ENCODE data around the gene ALDH16A1.

The ALDH16A1 gene

DNA sequence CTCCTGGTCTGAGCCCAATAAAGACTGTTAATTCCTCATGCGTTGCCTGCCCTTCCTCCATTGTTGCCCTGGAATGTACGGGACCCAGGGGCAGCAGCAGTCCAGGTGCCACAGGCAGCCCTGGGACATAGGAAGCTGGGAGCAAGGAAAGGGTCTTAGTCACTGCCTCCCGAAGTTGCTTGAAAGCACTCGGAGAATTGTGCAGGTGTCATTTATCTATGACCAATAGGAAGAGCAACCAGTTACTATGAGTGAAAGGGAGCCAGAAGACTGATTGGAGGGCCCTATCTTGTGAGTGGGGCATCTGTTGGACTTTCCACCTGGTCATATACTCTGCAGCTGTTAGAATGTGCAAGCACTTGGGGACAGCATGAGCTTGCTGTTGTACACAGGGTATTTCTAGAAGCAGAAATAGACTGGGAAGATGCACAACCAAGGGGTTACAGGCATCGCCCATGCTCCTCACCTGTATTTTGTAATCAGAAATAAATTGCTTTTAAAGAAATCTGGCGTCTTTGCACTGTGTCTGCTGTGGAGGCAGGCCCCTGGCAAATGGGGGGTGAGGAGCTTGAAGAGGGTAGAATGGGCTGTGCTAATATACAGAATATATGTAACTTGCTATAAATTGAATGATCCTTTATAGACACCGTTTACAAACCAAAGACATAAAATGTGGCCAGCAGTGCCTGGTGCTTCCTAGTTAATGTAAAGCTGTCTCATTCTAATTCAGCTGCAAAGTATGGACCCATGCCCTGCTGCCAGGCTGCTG, 39.0 kb downstream of the ALDH16A1 start:
- peaks cover 16% of the 10 kb centered on the region for H3K27me3 ChIP-seq (ENCODE audit: insufficient read depth, low read length, poor library complexity, severe bottlenecking)
- H4K20me1 ChIP-seq (ENCODE audit: insufficient read depth, low read length, poor library complexity, severe bottlenecking), result peaks cover 61% of the 10 kb centered on the region
- H2AFZ ChIP-seq (ENCODE audit: low read length), result no peak overlapping the region
- H3K9me2 ChIP-seq (replicated peaks; ENCODE audit: low read depth, low read length), result no peaks in the 10 kb centered on the region
- no peak overlapping the region for H3K4me3 ChIP-seq (ENCODE audit: low read length, poor library complexity, severe bottlenecking)
- no peaks in the 10 kb centered on the region for H3K9me3 ChIP-seq (ENCODE audit: insufficient read depth, low read depth, low read length)
- no peak overlapping the region for H3K4me2 ChIP-seq (ENCODE audit: low read depth, low read length, poor library complexity, severe bottlenecking)
- peaks cover 67% of the 10 kb centered on the region for H3K79me2 ChIP-seq (ENCODE audit: insufficient read depth, low read length)
- no peak overlapping the region for H3K9ac ChIP-seq (ENCODE audit: low read depth, low read length, poor library complexity, severe bottlenecking)
- H3F3A ChIP-seq (ENCODE audit: low read depth), result peaks cover 16% of the 10 kb centered on the region
- H3K36me3 ChIP-seq (ENCODE audit: insufficient read depth, low read length), result peaks cover 43% of the 10 kb centered on the region
- H3K4me1 ChIP-seq (ENCODE audit: insufficient read depth, low read length, poor library complexity, severe bottlenecking), result peaks cover 23% of the 10 kb centered on the region
- TF ChIP-seq EZH2phosphoT487 (IDR thresholded peaks at IDR 0.05; ENCODE audit: borderline replicate concordance), result no peak

DNA sequence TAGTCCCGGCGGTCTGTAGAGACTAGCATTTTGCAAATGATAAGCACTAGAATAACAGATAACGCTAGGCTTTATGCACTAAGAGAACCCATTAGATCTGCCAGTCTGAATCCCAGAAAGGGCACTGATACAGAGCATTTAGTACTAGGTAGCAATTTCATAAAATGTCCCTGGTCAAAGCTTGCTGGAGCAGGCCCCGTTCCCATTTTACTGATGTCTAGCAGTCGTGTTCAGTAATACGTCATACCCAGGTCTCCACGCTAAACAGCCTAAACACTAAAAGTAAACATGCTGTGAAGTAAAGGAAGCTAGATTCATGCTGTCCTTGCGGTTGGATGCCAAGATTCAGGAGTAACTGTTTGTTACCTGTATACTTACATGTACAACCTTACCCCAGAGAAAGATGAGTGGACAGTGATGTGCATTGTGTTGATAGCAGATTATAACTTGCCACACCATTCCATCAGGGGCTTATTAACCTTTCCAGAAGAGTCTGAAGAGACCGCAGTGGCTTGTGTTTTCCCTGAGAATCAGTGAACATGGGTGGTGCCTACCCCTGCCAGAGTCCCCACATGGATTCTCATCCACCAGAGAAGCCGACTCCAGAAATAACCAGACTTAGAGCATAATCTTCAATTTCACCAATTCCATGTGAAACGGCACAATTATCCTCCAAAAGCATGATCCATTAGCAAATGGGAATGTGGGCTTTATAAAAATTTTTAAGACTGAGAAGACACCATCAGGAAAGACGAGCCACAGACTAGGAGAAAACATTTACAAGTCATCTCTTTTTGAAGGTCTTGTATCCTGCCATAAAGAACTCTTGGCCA, 39.8 kb downstream of the ALDH16A1 start:
- Histone ChIP-seq H3K4me1 (ENCODE audit: insufficient read depth, low read length, poor library complexity, severe bottlenecking) (peaks cover 28% of the 10 kb centered on the region), H3K9me3 (ENCODE audit: insufficient read depth, low read depth, low read length) (no peaks in the 10 kb centered on the region), H3K36me3 (ENCODE audit: insufficient read depth, low read length) (peaks cover 48% of the 10 kb centered on the region), H3K4me3 (ENCODE audit: low read length, poor library complexity, severe bottlenecking) (no peak overlapping the region), H4K20me1 (ENCODE audit: insufficient read depth, low read length, poor library complexity, severe bottlenecking) (peaks cover 65% of the 10 kb centered on the region), H3F3A (ENCODE audit: low read depth) (peaks cover 16% of the 10 kb centered on the region), H3K79me2 (ENCODE audit: insufficient read depth, low read length) (peaks cover 70% of the 10 kb centered on the region), H3K9me2 (replicated peaks; ENCODE audit: low read depth, low read length) (no peaks in the 10 kb centered on the region), H3K27me3 (ENCODE audit: insufficient read depth, low read length, poor library complexity, severe bottlenecking) (peaks cover 13% of the 10 kb centered on the region), H3K9ac (ENCODE audit: low read depth, low read length, poor library complexity, severe bottlenecking) (no peak overlapping the region), H2AFZ (ENCODE audit: low read length) (no peak overlapping the region), H3K4me2 (ENCODE audit: low read depth, low read length, poor library complexity, severe bottlenecking) (no peak overlapping the region)
- TF ChIP-seq EZH2phosphoT487 (IDR thresholded peaks at IDR 0.05; ENCODE audit: borderline replicate concordance), result no peak
- TF ChIP-seq, protein P1, sequence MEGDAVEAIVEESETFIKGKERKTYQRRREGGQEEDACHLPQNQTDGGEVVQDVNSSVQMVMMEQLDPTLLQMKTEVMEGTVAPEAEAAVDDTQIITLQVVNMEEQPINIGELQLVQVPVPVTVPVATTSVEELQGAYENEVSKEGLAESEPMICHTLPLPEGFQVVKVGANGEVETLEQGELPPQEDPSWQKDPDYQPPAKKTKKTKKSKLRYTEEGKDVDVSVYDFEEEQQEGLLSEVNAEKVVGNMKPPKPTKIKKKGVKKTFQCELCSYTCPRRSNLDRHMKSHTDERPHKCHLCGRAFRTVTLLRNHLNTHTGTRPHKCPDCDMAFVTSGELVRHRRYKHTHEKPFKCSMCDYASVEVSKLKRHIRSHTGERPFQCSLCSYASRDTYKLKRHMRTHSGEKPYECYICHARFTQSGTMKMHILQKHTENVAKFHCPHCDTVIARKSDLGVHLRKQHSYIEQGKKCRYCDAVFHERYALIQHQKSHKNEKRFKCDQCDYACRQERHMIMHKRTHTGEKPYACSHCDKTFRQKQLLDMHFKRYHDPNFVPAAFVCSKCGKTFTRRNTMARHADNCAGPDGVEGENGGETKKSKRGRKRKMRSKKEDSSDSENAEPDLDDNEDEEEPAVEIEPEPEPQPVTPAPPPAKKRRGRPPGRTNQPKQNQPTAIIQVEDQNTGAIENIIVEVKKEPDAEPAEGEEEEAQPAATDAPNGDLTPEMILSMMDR (conservative IDR thresholded peaks at IDR 0.05; ENCODE audit: low read length), result no peak

DNA sequence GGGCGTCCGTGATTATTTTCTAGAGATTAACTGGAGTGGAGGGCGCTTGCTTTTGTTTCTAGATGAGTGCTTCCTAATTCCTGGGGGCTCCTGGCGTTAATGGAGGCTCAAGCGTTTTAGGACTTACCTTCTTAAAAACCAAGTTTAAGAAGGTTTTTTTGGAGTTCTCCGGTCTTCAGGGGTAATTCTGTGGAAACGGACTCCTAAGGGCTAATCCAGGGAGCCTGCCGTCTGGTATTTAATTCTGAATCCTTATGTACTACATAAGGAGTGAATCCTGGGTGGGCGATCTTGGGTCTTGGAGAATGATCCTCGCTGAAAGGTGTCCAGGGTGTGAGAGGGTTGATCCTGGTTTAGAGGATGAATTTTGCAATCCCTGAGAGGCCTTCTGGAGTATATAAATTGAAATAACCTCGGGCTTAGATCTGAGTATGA, 43.6 kb downstream of the ALDH16A1 start:
- Histone ChIP-seq H3K9ac (ENCODE audit: low read depth, low read length, poor library complexity, severe bottlenecking) (peak overlapping the region; percentile 100), H3K9me2 (replicated peaks; ENCODE audit: low read depth, low read length) (no peaks in the 10 kb centered on the region), H2AFZ (ENCODE audit: low read length) (no peak overlapping the region), H4K20me1 (ENCODE audit: insufficient read depth, low read length, poor library complexity, severe bottlenecking) (peaks cover 56% of the 10 kb centered on the region), H3K4me1 (ENCODE audit: insufficient read depth, low read length, poor library complexity, severe bottlenecking) (peaks cover 43% of the 10 kb centered on the region), H3K36me3 (ENCODE audit: insufficient read depth, low read length) (peaks cover 35% of the 10 kb centered on the region), H3K27me3 (ENCODE audit: insufficient read depth, low read length, poor library complexity, severe bottlenecking) (peaks cover 7% of the 10 kb centered on the region), H3K79me2 (ENCODE audit: insufficient read depth, low read length) (peaks cover 56% of the 10 kb centered on the region), H3K4me3 (ENCODE audit: low read length, poor library complexity, severe bottlenecking) (peak overlapping the region; percentile 96), H3K9me3 (ENCODE audit: insufficient read depth, low read depth, low read length) (no peaks in the 10 kb centered on the region), H3F3A (ENCODE audit: low read depth) (peaks cover 14% of the 10 kb centered on the region), H3K4me2 (ENCODE audit: low read depth, low read length, poor library complexity, severe bottlenecking) (peak overlapping the region; percentile 96)
- TF ChIP-seq EZH2phosphoT487 (IDR thresholded peaks at IDR 0.05; ENCODE audit: borderline replicate concordance), result no peak

Data from Loucy (cell line).